Uterus (tissue), 4 donors: ENCODE data around the gene HS3ST3A1. TPM values are rescaled to one million over a fixed set of nuclear protein-coding genes. Genes with fewer than 3 reads are reported as not detected.

Experiments used
- DNase-seq, 2 donors: peaks; one replicate each; pipeline ENCODE4 v3.0.0-alpha.2; 2019 to 2020
- H3K27ac ChIP-seq, 2 donors: fragments of 200-600 bp; sonication (generic); 1 replicate in 1 of 2; 2 replicates in 1 of 2; pipeline ENCODE4 v1.5.1; 2016 to 2018
- H3K27me3 ChIP-seq, 2 donors: fragments of 200-600 bp; sonication (generic); one replicate each; pipeline ENCODE4 v1.5.1; 2018 to 2019; ENCODE audit warnings: control low read depth in 1 of 2
- H3K36me3 ChIP-seq, 2 donors: fragments of 200-600 bp; sonication (generic); one replicate each; pipeline ENCODE4 v1.5.1; 2019; ENCODE audit warnings: control low read depth in 1 of 2
- H3K4me1 ChIP-seq, 2 donors: fragments of 200-600 bp; sonication (generic); one replicate each; pipeline ENCODE4 v1.5.1; 2018 to 2019; ENCODE audit warnings: control low read depth in 1 of 2
- H3K4me3 ChIP-seq, 2 donors: fragments of 200-600 bp; sonication (generic); 1 replicate in 1 of 2; 2 replicates in 1 of 2; pipeline ENCODE4 v1.5.1; 2018 to 2019; ENCODE audit warnings: mild to moderate bottlenecking in 1 of 2
- H3K9me3 ChIP-seq, 2 donors: fragments of 200-600 bp; sonication (generic); one replicate each; pipeline ENCODE4 v1.5.1; 2019; ENCODE audit warnings: control low read depth in 1 of 2
- CTCF ChIP-seq, 4 experiments: fragments of 200-600 bp in 2 of 4; fragments of 450-650 bp in 2 of 4; sonication (generic) in 2 of 4; IDR thresholded peaks; one replicate each; pipeline ENCODE4 v1.5.1; 2016 to 2019; ENCODE audit warnings: antibody characterized with exemption in 4 of 4, mild to moderate bottlenecking in 2 of 4, moderate library complexity in 1 of 4
- POLR2A ChIP-seq, 2 donors: fragments of 450-650 bp; IDR thresholded peaks; one replicate each; pipeline ENCODE4 v1.6.1; 2016; ENCODE audit warnings: antibody characterized with exemption in 2 of 2, mild to moderate bottlenecking in 1 of 2, moderate library complexity in 1 of 2
- intact Hi-C: fragments of 100-400 bp; cut with DNase I; formaldehyde crosslinking; loops from one replicate; pipeline ENCODE4 v1.15.1; 2023; ENCODE audit warnings: low total_unique reads
- total RNA-seq, 4 donors: library from RNA; depleted of rRNA in 3 of 4; stranded (reverse); fragments of >200 nt in 3 of 4; gene quantifications; one replicate each; pipeline versions ENCODE4 v1.1.0 to v1.2.4, GENCODE V29; 2014 to 2023
- donor health status: DM: yes; HTN: yes; CAD: no.

HS3ST3A1 gene
- total RNA-seq, 4 donors from 2014 or later = 2.1 to 7.7 (median 5.0) TPM; not detected in 1

GRCh38 chr17:13635951-13636350 lies 34.2 kb upstream of the HS3ST3A1 start:
- Histone ChIP-seq H3K4me1 (no peaks in the 10 kb centered on the region), H3K36me3 (no peaks in the 10 kb centered on the region), H3K4me3 (no peak overlapping the region), H3K27ac (no peak overlapping the region), H3K9me3 (no peaks in the 10 kb centered on the region), H3K27me3 (no peaks in the 10 kb centered on the region)
- DNase-seq = no peak
- intact Hi-C loops = no loop called here
- no peak for TF ChIP-seq CTCF (IDR thresholded peaks at IDR 0.05)
- no peak for TF ChIP-seq POLR2A (IDR thresholded peaks at IDR 0.05)

GRCh38 chr17:13634021-13634420 lies 32.3 kb upstream of the HS3ST3A1 start:
- intact Hi-C loops = no loop called here
- DNase-seq = no peak
- Histone ChIP-seq H3K9me3 (no peaks in the 10 kb centered on the region), H3K27me3 (no peaks in the 10 kb centered on the region), H3K27ac (no peak overlapping the region), H3K36me3 (no peaks in the 10 kb centered on the region), H3K4me3 (no peak overlapping the region), H3K4me1 (no peaks in the 10 kb centered on the region)
- no peak for TF ChIP-seq CTCF (IDR thresholded peaks at IDR 0.05)
- no peak for TF ChIP-seq POLR2A (IDR thresholded peaks at IDR 0.05)

- intact Hi-C loops = no loop called here
- no peak overlapping the region for H3K4me3 ChIP-seq
- no peaks in the 10 kb centered on the region for H3K9me3 ChIP-seq
- H3K4me1 ChIP-seq = no peaks in the 10 kb centered on the region
- TF ChIP-seq POLR2A (IDR thresholded peaks at IDR 0.05) = no peak
- no peak for TF ChIP-seq CTCF (IDR thresholded peaks at IDR 0.05)
- no peak overlapping the region for H3K27ac ChIP-seq
- no peaks in the 10 kb centered on the region for H3K27me3 ChIP-seq
- DNase-seq = no peak
- H3K36me3 ChIP-seq = no peaks in the 10 kb centered on the region
Measured at GRCh38 chr17:13631529-13631928, 29.8 kb upstream of the HS3ST3A1 start.

- no peak for TF ChIP-seq CTCF (IDR thresholded peaks at IDR 0.05)
- TF ChIP-seq POLR2A (IDR thresholded peaks at IDR 0.05) = no peak
- no peak overlapping the region for H3K27ac ChIP-seq
- intact Hi-C loops = no loop called here
Measured at GRCh38 chr17:13626703-13627102, 25.0 kb upstream of the HS3ST3A1 start.

GRCh38 chr17:13619462-13619861 lies 17.7 kb upstream of the HS3ST3A1 start:
- no peak overlapping the region for H3K4me3 ChIP-seq
- TF ChIP-seq CTCF (IDR thresholded peaks at IDR 0.05) = no peak
- TF ChIP-seq POLR2A (IDR thresholded peaks at IDR 0.05) = no peak
- no peak overlapping the region for H3K27ac ChIP-seq
- H3K4me1 ChIP-seq = no peaks in the 10 kb centered on the region
- intact Hi-C loops = no loop called here
- no peak for DNase-seq
- H3K27me3 ChIP-seq = no peaks in the 10 kb centered on the region
- no peaks in the 10 kb centered on the region for H3K9me3 ChIP-seq
- H3K36me3 ChIP-seq = no peaks in the 10 kb centered on the region

More at GRCh38 chr17:13626703-13627102, 25.0 kb upstream of the HS3ST3A1 start:
- Histone ChIP-seq H3K9me3 (no peaks in the 10 kb centered on the region), H3K36me3 (no peaks in the 10 kb centered on the region), H3K27me3 (no peaks in the 10 kb centered on the region), H3K4me3 (no peak overlapping the region), H3K4me1 (no peaks in the 10 kb centered on the region)
- no peak for DNase-seq
